Neuronal stem cell (in vitro differentiated cells): ENCODE results near the gene EFCC1.

Experiments
- DNase-seq: peaks from one replicate; pipeline ENCODE4 v3.0.0-alpha.2; 2013; ENCODE audit warnings: low spot score
- H2AFZ ChIP-seq: one replicate; pipeline ENCODE4 v1.6.1; 2013; ENCODE audit warnings: mild to moderate bottlenecking, low read length, inconsistent platforms
- H2AK5ac ChIP-seq: 2 replicates; pipeline ENCODE4 v1.6.1; 2013; ENCODE audit warnings: low read depth, mild to moderate bottlenecking, inconsistent platforms, low read length, moderate library complexity, mixed read lengths
- H2BK120ac ChIP-seq: 2 replicates; pipeline ENCODE4 v1.6.1; 2013; ENCODE audit warnings: low read depth, mild to moderate bottlenecking, inconsistent platforms, low read length, moderate library complexity, mixed read lengths
- H2BK12ac ChIP-seq: one replicate; pipeline ENCODE4 v1.6.1; 2013; ENCODE audit warnings: low read length, inconsistent platforms
- H2BK15ac ChIP-seq: 2 replicates; pipeline ENCODE4 v1.6.1; 2013; ENCODE audit warnings: mild to moderate bottlenecking, low read length, inconsistent platforms, mixed read lengths
- H2BK5ac ChIP-seq: one replicate; pipeline ENCODE4 v1.6.1; 2013; ENCODE audit warnings: inconsistent platforms, mild to moderate bottlenecking, low read length, moderate library complexity
- H3K14ac ChIP-seq: one replicate; pipeline ENCODE4 v1.6.1; 2013; ENCODE audit warnings: low read length, inconsistent platforms
- H3K18ac ChIP-seq: 2 replicates; pipeline ENCODE4 v1.6.1; 2013; ENCODE audit warnings: low read length, inconsistent platforms
- H3K23ac ChIP-seq: 2 replicates; pipeline ENCODE4 v1.6.1; 2013; ENCODE audit warnings: low read depth, mild to moderate bottlenecking, mixed read lengths, low read length, inconsistent platforms; ENCODE audit not compliant: poor library complexity
- H3K27ac ChIP-seq: replicated peaks from 3 replicates; pipeline ENCODE4 v1.5.1; 2013; ENCODE audit warnings: low read length, inconsistent platforms
- H3K27me3 ChIP-seq, 3 experiments: 2 replicates each; pipeline ENCODE4 v1.6.1; 2013; ENCODE audit warnings: low read length in 3 of 3, mild to moderate bottlenecking in 2 of 3, inconsistent platforms in 1 of 3, low read depth in 1 of 3, mixed read lengths in 1 of 3, moderate library complexity in 1 of 3; ENCODE audit not compliant: control insufficient read depth in 3 of 3, insufficient read depth in 3 of 3
- H3K36me3 ChIP-seq, 2 donors: replicated peaks in 1 of 2; 2 replicates each; pipeline ENCODE4 v1.6.1; 2013; ENCODE audit warnings: low read length in 2 of 2; ENCODE audit not compliant: control insufficient read depth in 2 of 2, insufficient read depth in 2 of 2
- H3K4ac ChIP-seq: 2 replicates; pipeline ENCODE4 v1.6.1; 2013; ENCODE audit warnings: inconsistent platforms, mild to moderate bottlenecking, low read length, moderate library complexity
- H3K4me1 ChIP-seq, 2 donors: 1 replicate in 1 of 2; 2 replicates in 1 of 2; pipeline ENCODE4 v1.6.1; 2013; ENCODE audit warnings: low read length in 2 of 2, low read depth in 1 of 2; ENCODE audit not compliant: control insufficient read depth in 2 of 2, insufficient read depth in 1 of 2
- H3K4me2 ChIP-seq: one replicate; pipeline ENCODE4 v1.6.1; 2013; ENCODE audit warnings: mild to moderate bottlenecking, low read length, inconsistent platforms; ENCODE audit not compliant: insufficient read depth, poor library complexity, severe bottlenecking
- H3K4me3 ChIP-seq, 2 donors: 2 replicates each; pipeline ENCODE4 v1.5.1; 2013; ENCODE audit warnings: low read length in 2 of 2, mild to moderate bottlenecking in 2 of 2, inconsistent platforms in 1 of 2, moderate library complexity in 1 of 2
- H3K79me1 ChIP-seq: one replicate; pipeline ENCODE4 v1.6.1; 2013; ENCODE audit warnings: low read depth, mild to moderate bottlenecking, inconsistent platforms, low read length, moderate library complexity
- H3K9ac ChIP-seq: one replicate; pipeline ENCODE4 v1.6.1; 2013; ENCODE audit warnings: mild to moderate bottlenecking, low read depth, low read length, inconsistent platforms; ENCODE audit not compliant: poor library complexity
- H3K9me3 ChIP-seq, 2 donors: replicated peaks in 1 of 2; 2 replicates each; pipeline versions ENCODE3 to v1.6.1; 2013; ENCODE audit warnings: low read length in 2 of 2, mild to moderate bottlenecking in 2 of 2, inconsistent platforms in 1 of 2, low read depth in 1 of 2, mixed read lengths in 1 of 2, moderate library complexity in 1 of 2; ENCODE audit not compliant: control insufficient read depth in 2 of 2, insufficient read depth in 1 of 2
- H4K8ac ChIP-seq: one replicate; pipeline ENCODE4 v1.6.1; 2013; ENCODE audit warnings: low read depth, mild to moderate bottlenecking, inconsistent platforms, low read length, moderate library complexity
- H4K91ac ChIP-seq: one replicate; pipeline ENCODE4 v1.6.1; 2013; ENCODE audit warnings: low read length, low read depth, mild to moderate bottlenecking, inconsistent platforms; ENCODE audit not compliant: poor library complexity
- WGBS, 2 donors: extraction: QIAGEN DNeasy Blood & Tissue Kit; methylation state at CpG; one replicate each; pipeline ENCODE4 v1.1.7; 2013; ENCODE audit warnings: missing lambda C conversion rate in 2 of 2, mixed read lengths in 1 of 2; ENCODE audit not compliant: insufficient read length in 2 of 2, insufficient replicate concordance in 1 of 2; ENCODE audit errors: extremely low coverage in 2 of 2; 5-methylcytosine and 5-hydroxymethylcytosine counted together

The EFCC1 gene

GRCh38 chr3:128984596-128984995 is 16.5 kb upstream of the EFCC1 start:
- Histone ChIP-seq H3K79me1 (no peaks in the 10 kb centered on the region), H3K36me3 (peaks cover 0 to 24% of the 10 kb centered on the region in 2 donors), H3K9ac (no peak overlapping the region), H2BK12ac (no peak overlapping the region), H3K4me3 (no peak overlapping the region), H3K27me3 (no peaks in the 10 kb centered on the region), H3K18ac (no peak overlapping the region), H4K8ac (no peak overlapping the region), H2BK15ac (no peak overlapping the region), H4K91ac (no peak overlapping the region), H3K14ac (no peak overlapping the region), H3K4ac (no peak overlapping the region), H3K27ac (no peak overlapping the region), H3K9me3 (no peaks in the 10 kb centered on the region), H3K23ac (no peak overlapping the region), H2BK5ac (no peak overlapping the region), H2AK5ac (no peak overlapping the region), H3K4me1 (peaks cover 1 to 3% of the 10 kb centered on the region in 2 donors), H2BK120ac (no peak overlapping the region), H3K4me2 (no peak overlapping the region), H2AFZ (no peak overlapping the region)
- WGBS, 2 donors, result no CpG with 5 or more reads among the region's 3 CpGs
- no peak for DNase-seq

GRCh38 chr3:128987302-128988100 is 13.6 kb upstream of the EFCC1 start:
- Histone ChIP-seq H3K9ac (no peak overlapping the region), H2BK15ac (no peak overlapping the region), H3K18ac (no peak overlapping the region), H4K91ac (no peak overlapping the region), H2BK120ac (no peak overlapping the region), H3K4me2 (no peak overlapping the region), H3K4me1 (peaks cover 1 to 3% of the 10 kb centered on the region in 2 donors), H2AFZ (no peak overlapping the region), H3K79me1 (no peaks in the 10 kb centered on the region), H3K4ac (no peak overlapping the region), H3K14ac (no peak overlapping the region), H3K9me3 (no peaks in the 10 kb centered on the region), H4K8ac (no peak overlapping the region), H2BK5ac (no peak overlapping the region), H2AK5ac (no peak overlapping the region), H3K23ac (no peak overlapping the region), H3K27me3 (no peaks in the 10 kb centered on the region), H3K27ac (no peak overlapping the region), H3K4me3 (no peak overlapping the region), H2BK12ac (no peak overlapping the region), H3K36me3 (peaks cover 0 to 24% of the 10 kb centered on the region in 2 donors)
- WGBS, 2 donors, result no CpG with 5 or more reads among the region's 15 CpGs
- no peak for DNase-seq

GRCh38 chr3:128988286-128988685 is 12.8 kb upstream of the EFCC1 start:
- Histone ChIP-seq H4K91ac (no peak overlapping the region), H3K14ac (no peak overlapping the region), H2AFZ (no peak overlapping the region), H2BK5ac (no peak overlapping the region), H3K4me3 (no peak overlapping the region), H3K27me3 (peaks cover 0 to 4% (median 0%) of the 10 kb centered on the region in 3 experiments), H3K4ac (no peak overlapping the region), H2BK120ac (no peak overlapping the region), H2BK12ac (no peak overlapping the region), H4K8ac (no peak overlapping the region), H3K23ac (no peak overlapping the region), H3K79me1 (peaks cover 3% of the 10 kb centered on the region), H3K9me3 (no peaks in the 10 kb centered on the region), H2AK5ac (no peak overlapping the region), H2BK15ac (no peak overlapping the region), H3K9ac (no peak overlapping the region), H3K4me2 (no peak overlapping the region), H3K27ac (no peak overlapping the region), H3K18ac (no peak overlapping the region), H3K36me3 (peaks cover 0 to 28% of the 10 kb centered on the region in 2 donors), H3K4me1 (peaks cover 6 to 9% of the 10 kb centered on the region in 2 donors)
- DNase-seq, result no peak
- WGBS, 2 donors, result no CpG with 5 or more reads among the region's 8 CpGs

GRCh38 chr3:128991355-128991895 is 9.7 kb upstream of the EFCC1 start:
- peaks cover 0 to 9% of the 10 kb centered on the region in 2 donors for H3K36me3 ChIP-seq
- H4K91ac ChIP-seq, result no peak overlapping the region
- H3K9ac ChIP-seq, result no peak overlapping the region
- WGBS, 2 donors, result no CpG with 5 or more reads among the region's 18 CpGs
- H3K9me3 ChIP-seq, result no peaks in the 10 kb centered on the region
- no peak overlapping the region for H3K23ac ChIP-seq
- H2AFZ ChIP-seq, result no peak overlapping the region
- H2BK120ac ChIP-seq, result no peak overlapping the region
- H4K8ac ChIP-seq, result no peak overlapping the region
- no peak overlapping the region for H2AK5ac ChIP-seq
- peaks cover 0 to 4% (median 0%) of the 10 kb centered on the region in 3 experiments for H3K27me3 ChIP-seq
- peaks cover 3% of the 10 kb centered on the region for H3K79me1 ChIP-seq
- no peak overlapping the region for H3K18ac ChIP-seq
- no peak overlapping the region for H2BK12ac ChIP-seq
- H3K4ac ChIP-seq, result no peak overlapping the region
- no peak overlapping the region for H3K27ac ChIP-seq
- H2BK15ac ChIP-seq, result no peak overlapping the region
- no peak overlapping the region for H3K14ac ChIP-seq
- no peak overlapping the region for H3K4me2 ChIP-seq
- H3K4me1 ChIP-seq, result peaks cover 22 to 33% of the 10 kb centered on the region in 2 donors
- H3K4me3 ChIP-seq, result no peak overlapping the region
- no peak overlapping the region for H2BK5ac ChIP-seq
- no peak for DNase-seq
